Measurements from ENCODE around the gene BMX. TPM values are rescaled to one million over a fixed set of nuclear protein-coding genes. Genes with fewer than 3 reads are reported as not detected.
A peak's percentile ranks its signal among the peaks of the same experiment; 100 is the strongest.

The BMX gene
- total and polyA plus RNA-seq, 12 donors: 0.11 to 1.8 (median 0.64) TPM; not detected in 1

- WGBS, 4 donors: 71 to 86% (median 75%) methylated on average over 7 of the region's 7 CpGs
- intact Hi-C loops (cut with DNase I): loop anchor here (10.0 kb wide), 3 partner anchors 68 to 88 kb away; partner anchors contain the start of gene PIR (in 1 of the 2)
- no peak for TF ChIP-seq POLR2A (IDR thresholded peaks at IDR 0.05)
- no peak for TF ChIP-seq CTCF (IDR thresholded peaks at IDR 0.05)
These were observed 62.4 kb downstream of the BMX start for GRCh38 chrX:15563056-15563455.

GRCh38 chrX:15564981-15565579, 64.5 kb downstream of the BMX start:
- TF ChIP-seq CTCF (IDR thresholded peaks at IDR 0.05): peak; percentile 24 to 64 (median 56)
- no peak for TF ChIP-seq POLR2A (IDR thresholded peaks at IDR 0.05)
- peaks cover 22% of the 10 kb centered on the region for H3K27me3 ChIP-seq
- no peaks in the 10 kb centered on the region for H3K4me1 ChIP-seq (replicated peaks in 1 of 2)
- intact Hi-C loops (cut with DNase I): loop anchor here (10.0 kb wide), 3 partner anchors 70 to 90 kb away; partner anchors contain the start of gene PIR (in 1 of the 2)
- no peaks in the 10 kb centered on the region for H3K36me3 ChIP-seq (replicated peaks in 1 of 2)
- H3K9me3 ChIP-seq (replicated peaks in 1 of 3): no peaks in the 10 kb centered on the region
- 0 to 16% (median 8%) methylated on average over 1 to 5 of the region's 5 CpGs for WGBS, 4 donors
- no peak overlapping the region for H3K27ac ChIP-seq
- peak; percentile 45 to 85 (median 72) for DNase-seq
- no peak overlapping the region for H3K4me3 ChIP-seq

More at GRCh38 chrX:15563056-15563455, 62.4 kb downstream of the BMX start:
- Histone ChIP-seq H3K9me3 (replicated peaks in 1 of 3) (no peaks in the 10 kb centered on the region), H3K4me1 (replicated peaks in 1 of 2) (no peaks in the 10 kb centered on the region), H3K27ac (no peak overlapping the region), H3K36me3 (replicated peaks in 1 of 2) (no peaks in the 10 kb centered on the region), H3K4me3 (no peak overlapping the region), H3K27me3 (peaks cover 33% of the 10 kb centered on the region)
- no peak for DNase-seq

GRCh38 chrX:15566244-15566643, 65.6 kb downstream of the BMX start:
- Histone ChIP-seq H3K9me3 (replicated peaks in 1 of 3) (no peaks in the 10 kb centered on the region), H3K36me3 (replicated peaks in 1 of 2) (no peaks in the 10 kb centered on the region), H3K4me3 (no peak overlapping the region), H3K27ac (no peak overlapping the region), H3K27me3 (peaks cover 22% of the 10 kb centered on the region), H3K4me1 (replicated peaks in 1 of 2) (no peaks in the 10 kb centered on the region)
- TF ChIP-seq POLR2A (IDR thresholded peaks at IDR 0.05) (no peak), CTCF (IDR thresholded peaks at IDR 0.05) (no peak)
- no peak for DNase-seq
- intact Hi-C loops (cut with DNase I): loop anchor here (10.0 kb wide), 3 partner anchors 71 to 91 kb away; partner anchors contain the start of gene PIR (in 1 of the 2)
- 49 to 80% (median 62%) methylated on average over 1 of the region's 1 CpG for WGBS, 4 donors

- no peaks in the 10 kb centered on the region for H3K4me1 ChIP-seq (replicated peaks in 1 of 2)
- WGBS, 4 donors: 70 to 80% (median 74%) methylated on average over 1 of the region's 1 CpG
- H3K4me3 ChIP-seq: no peak overlapping the region
- no peaks in the 10 kb centered on the region for H3K9me3 ChIP-seq (replicated peaks in 1 of 3)
- TF ChIP-seq POLR2A (IDR thresholded peaks at IDR 0.05): no peak
- TF ChIP-seq CTCF (IDR thresholded peaks at IDR 0.05): no peak
- peaks cover 22% of the 10 kb centered on the region for H3K27me3 ChIP-seq
- H3K36me3 ChIP-seq (replicated peaks in 1 of 2): no peaks in the 10 kb centered on the region
- DNase-seq: no peak
- intact Hi-C loops (cut with DNase I): loop anchor here (10.0 kb wide), 3 partner anchors 72 to 92 kb away; partner anchors contain the start of gene PIR (in 1 of the 2)
- no peak overlapping the region for H3K27ac ChIP-seq
These were observed 66.7 kb downstream of the BMX start for GRCh38 chrX:15567267-15567666.

Data from adrenal gland (tissue), 12 donors.